Measurements from ENCODE around the gene GDPD5. TPM values are rescaled to one million over a fixed set of nuclear protein-coding genes. Genes with fewer than 3 reads are reported as not detected.

Gene GDPD5
- 4.4 TPM for total RNA-seq
- long read RNA-seq, partial matches to known transcripts: 1 of 6 reads
- long read RNA-seq, other reads (novel, unspliced or antisense): 1 of 6 reads

- intact Hi-C loops (cut with micrococcal nuclease): no loop called here
Observed at GRCh38 chr11:75525433-75526191, at the start of gene GDPD5. GDPD5 (minus strand) TSS chr11:75525941; CDS start chr11:75477735, 48,206 bp downstream.

GRCh38 chr11:75574698-75575602 is 49.2 kb upstream of the GDPD5 start:
- no peaks in the 10 kb centered on the region for H3K27me3 ChIP-seq (ENCODE audit: low read depth)
- no peaks in the 10 kb centered on the region for H3K9me3 ChIP-seq (replicated peaks)
- no peak overlapping the region for H3K27ac ChIP-seq (replicated peaks)
- no peak overlapping the region for H3K4me3 ChIP-seq
- H3K4me1 ChIP-seq: peaks cover 51% of the 10 kb centered on the region
- H3K36me3 ChIP-seq: peaks cover 46% of the 10 kb centered on the region
- no peak for DNase-seq
- intact Hi-C loops (cut with micrococcal nuclease): no loop called here
- peak; percentile 33 for TF ChIP-seq CTCF (IDR thresholded peaks at IDR 0.05; ENCODE audit: borderline replicate concordance)

More at GRCh38 chr11:75525433-75526191, at the start of gene GDPD5:
- Histone ChIP-seq H3K36me3 (no peaks in the 10 kb centered on the region), H3K4me3 (peak within 1 kb of the TSS; percentile 78), H3K27ac (replicated peaks) (peak within 1 kb of the TSS; percentile 54), H3K27me3 (ENCODE audit: low read depth) (no peaks in the 10 kb centered on the region), H3K9me3 (replicated peaks) (no peaks in the 10 kb centered on the region), H3K4me1 (peaks cover 35% of the 10 kb centered on the region)
- DNase-seq: peak; percentile 79
- peak; percentile 66 for TF ChIP-seq CTCF (IDR thresholded peaks at IDR 0.05; ENCODE audit: borderline replicate concordance)

GRCh38 chr11:75572744-75573143 is 47.0 kb upstream of the GDPD5 start:
- peak overlapping the region; percentile 55 for H3K27ac ChIP-seq (replicated peaks)
- intact Hi-C loops (cut with micrococcal nuclease): no loop called here
- no peak for DNase-seq
- peaks cover 68% of the 10 kb centered on the region for H3K36me3 ChIP-seq
- no peak overlapping the region for H3K4me3 ChIP-seq
- no peak for TF ChIP-seq CTCF (IDR thresholded peaks at IDR 0.05; ENCODE audit: borderline replicate concordance)
- H3K27me3 ChIP-seq (ENCODE audit: low read depth): no peaks in the 10 kb centered on the region
- H3K9me3 ChIP-seq (replicated peaks): no peaks in the 10 kb centered on the region
- H3K4me1 ChIP-seq: peaks cover 73% of the 10 kb centered on the region

- TF ChIP-seq CTCF (IDR thresholded peaks at IDR 0.05; ENCODE audit: borderline replicate concordance): no peak
- H3K9me3 ChIP-seq (replicated peaks): no peaks in the 10 kb centered on the region
- peaks cover 79% of the 10 kb centered on the region for H3K36me3 ChIP-seq
- H3K27me3 ChIP-seq (ENCODE audit: low read depth): no peaks in the 10 kb centered on the region
- H3K4me3 ChIP-seq: no peak overlapping the region
- intact Hi-C loops (cut with micrococcal nuclease): no loop called here
- peaks cover 75% of the 10 kb centered on the region for H3K4me1 ChIP-seq
- DNase-seq: no peak
- H3K27ac ChIP-seq (replicated peaks): peak overlapping the region; percentile 55
Observed at GRCh38 chr11:75571625-75572024, 45.9 kb upstream of the GDPD5 start.

GRCh38 chr11:75570559-75571139 is 44.9 kb upstream of the GDPD5 start:
- H3K27ac ChIP-seq (replicated peaks): peak overlapping the region; percentile 55
- no peak overlapping the region for H3K4me3 ChIP-seq
- no peak for TF ChIP-seq CTCF (IDR thresholded peaks at IDR 0.05; ENCODE audit: borderline replicate concordance)
- no peaks in the 10 kb centered on the region for H3K9me3 ChIP-seq (replicated peaks)
- DNase-seq: no peak
- H3K27me3 ChIP-seq (ENCODE audit: low read depth): no peaks in the 10 kb centered on the region
- H3K4me1 ChIP-seq: peaks cover 78% of the 10 kb centered on the region
- intact Hi-C loops (cut with micrococcal nuclease): no loop called here
- peaks cover 87% of the 10 kb centered on the region for H3K36me3 ChIP-seq
